GM12878 (cell line): ENCODE measurements around the gene ZNF581. TPM values are rescaled to one million over a fixed set of nuclear protein-coding genes. Genes with fewer than 3 reads are reported as not detected.

Experiments
- GATAD2B ChIP-seq: fragments of 450-650 bp; conservative IDR thresholded peaks from 2 replicates; pipeline ENCODE4 v1.6.1; 2017; ENCODE audit warnings: low read depth, mild to moderate bottlenecking, moderate library complexity
- MEF2A ChIP-seq: IDR thresholded peaks from 2 replicates; pipeline ENCODE4 v1.6.1; 2011; ENCODE audit warnings: low read depth, mild to moderate bottlenecking, low read length, moderate library complexity; ENCODE audit not compliant: insufficient read depth
- MXI1 ChIP-seq: fragments of 150-350 bp; IDR thresholded peaks from 2 replicates; pipeline ENCODE4 v1.6.1; 2011; ENCODE audit warnings: low read depth, mild to moderate bottlenecking, inconsistent platforms, low read length, improper control_type of control experiment
- NBN ChIP-seq: fragments of 450-650 bp; IDR thresholded peaks from 2 replicates; pipeline ENCODE4 v1.6.1; 2016
- NR2F1 ChIP-seq: fragments of 450-650 bp; conservative IDR thresholded peaks from 2 replicates; pipeline ENCODE4 v1.6.1; 2017; ENCODE audit warnings: mild to moderate bottlenecking
- PAX8 ChIP-seq: fragments of 450-650 bp; IDR thresholded peaks from 2 replicates; pipeline ENCODE4 v1.6.1; 2017; ENCODE audit warnings: mild to moderate bottlenecking, moderate library complexity
- POLR2A ChIP-seq: IDR thresholded peaks from 2 replicates; pipeline ENCODE4 v1.6.1; 2011; ENCODE audit warnings: low read depth, mild to moderate bottlenecking, low read length
- POLR2AphosphoS2 ChIP-seq: IDR thresholded peaks from 2 replicates; pipeline ENCODE4 v1.6.1; 2011; ENCODE audit warnings: low read depth, mild to moderate bottlenecking, low read length, improper control_type of control experiment, moderate library complexity
- RCOR1 ChIP-seq: conservative IDR thresholded peaks from 2 replicates; pipeline ENCODE4 v1.6.1; 2012; ENCODE audit warnings: low read depth, low read length, improper control_type of control experiment
- SIN3A ChIP-seq: IDR thresholded peaks from 2 replicates; pipeline ENCODE4 v1.6.1; 2012; ENCODE audit warnings: low read depth, low read length, improper control_type of control experiment
- SMARCA5 ChIP-seq: fragments of 450-650 bp; IDR thresholded peaks from 2 replicates; pipeline ENCODE4 v1.6.1; 2017; ENCODE audit warnings: mild to moderate bottlenecking
- TCF3 ChIP-seq: IDR thresholded peaks from 2 replicates; pipeline ENCODE4 v1.6.1; 2012; ENCODE audit warnings: low read depth, mild to moderate bottlenecking, low read length, borderline replicate concordance; ENCODE audit not compliant: insufficient read depth
- ZSCAN29 ChIP-seq: fragments of 450-650 bp; IDR thresholded peaks from 2 replicates; pipeline ENCODE4 v1.6.1; 2017; ENCODE audit warnings: mild to moderate bottlenecking, moderate library complexity
- polyA plus RNA-seq, 11 experiments: library from polyadenylated mRNA; depleted of rRNA in 4 of 11; unstranded in 6 of 11; stranded (reverse) in 5 of 11; fragments of >200 nt; fragmentation: Nextera tagmentation in 4 of 11; fragmentation: Illumina TruSeq in 1 of 11; extraction: Ambion mirVana in 4 of 11; extraction: Trizol in 1 of 11; gene quantifications; 1 replicate in 1 of 11; 2 replicates in 10 of 11; pipeline versions ENCODE4 v1.2.1 to v1.2.3, GENCODE V29; 2011 to 2016; ENCODE audit warnings: inconsistent platforms in 2 of 11, missing spikeins in 2 of 11, low read depth in 1 of 11
- total RNA-seq, 4 experiments: library from RNA; depleted of rRNA in 3 of 4; stranded (reverse); fragments of >200 nt in 3 of 4; fragmentation: Illumina TruSeq in 1 of 4; extraction: Trizol in 1 of 4; gene quantifications; 2 replicates each; pipeline versions ENCODE4 v1.2.1 to v1.2.3, GENCODE V29; 2013 to 2021
- TF ChIP-seq, protein P1 (sequence below): fragments of 450-650 bp; IDR thresholded peaks from 2 replicates; pipeline ENCODE4 v1.6.1; 2017; ENCODE audit warnings: mild to moderate bottlenecking, moderate library complexity
- TF ChIP-seq, protein P2 (sequence below), 3 experiments: IDR thresholded peaks in 2 of 3; conservative IDR thresholded peaks in 1 of 3; 2 replicates each; pipeline ENCODE4 v1.5.1; 2011; ENCODE audit warnings: low read depth in 3 of 3, low read length in 3 of 3, mild to moderate bottlenecking in 3 of 3, control low read depth in 2 of 3, moderate library complexity in 2 of 3, inconsistent platforms in 1 of 3, mixed read lengths in 1 of 3; ENCODE audit not compliant: control insufficient read depth in 2 of 3, insufficient read depth in 1 of 3; ENCODE audit errors: extremely low read depth in 1 of 3
- TF ChIP-seq, protein P3 (sequence below): fragments of 450-650 bp; IDR thresholded peaks from 2 replicates; pipeline ENCODE4 v1.6.1; 2017; ENCODE audit warnings: mild to moderate bottlenecking, moderate library complexity
- TF ChIP-seq, protein P4 (sequence below): IDR thresholded peaks from 2 replicates; pipeline ENCODE4 v1.6.1; 2012; ENCODE audit warnings: low read depth, low read length, improper control_type of control experiment
- TF ChIP-seq, protein P5 (sequence below): IDR thresholded peaks from 2 replicates; pipeline ENCODE4 v1.6.1; 2012; ENCODE audit warnings: low read depth, low read length, improper control_type of control experiment

Gene ZNF581
- total and polyA plus RNA-seq, 10 of the 15 experiments (the other 5 are each of a cell fraction or from before 2014, with no cell fraction given) = 4.7 to 45.4 (median 22.2) TPM

DNA sequence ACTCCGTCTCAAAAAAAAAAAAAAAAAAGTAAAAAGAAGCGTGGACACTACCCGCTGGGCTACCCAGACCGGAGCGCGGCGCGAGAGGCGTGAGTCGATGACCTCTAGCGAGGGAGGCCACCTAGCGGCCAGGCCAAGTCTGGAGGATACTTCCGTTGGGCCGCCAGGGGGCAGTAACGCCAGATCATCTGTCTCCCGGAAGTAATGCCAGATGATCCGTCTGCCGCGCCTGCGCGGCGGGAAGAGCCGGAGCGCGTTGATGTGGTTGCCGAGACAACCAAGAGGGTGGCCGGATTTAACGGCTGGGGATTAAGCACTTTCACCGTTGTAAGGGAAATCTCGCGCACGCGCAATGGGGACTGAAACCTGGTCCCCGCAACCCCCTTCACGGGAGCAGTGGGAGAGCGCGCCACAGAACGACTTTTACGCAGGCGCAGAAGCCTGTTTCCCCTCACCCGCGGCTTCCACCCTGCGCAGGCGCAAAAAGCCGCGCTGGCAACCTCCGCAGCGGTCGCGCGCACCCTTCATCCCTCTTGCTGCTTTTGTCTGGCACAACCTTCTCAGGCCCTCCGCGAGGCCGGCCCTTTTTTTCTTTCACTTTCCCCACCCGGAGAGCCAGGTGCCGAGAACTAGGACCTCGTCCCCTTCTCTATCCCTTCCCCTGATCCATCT is 10.3 kb downstream of the ZNF581 start (continued):
- TF ChIP-seq, protein P1, sequence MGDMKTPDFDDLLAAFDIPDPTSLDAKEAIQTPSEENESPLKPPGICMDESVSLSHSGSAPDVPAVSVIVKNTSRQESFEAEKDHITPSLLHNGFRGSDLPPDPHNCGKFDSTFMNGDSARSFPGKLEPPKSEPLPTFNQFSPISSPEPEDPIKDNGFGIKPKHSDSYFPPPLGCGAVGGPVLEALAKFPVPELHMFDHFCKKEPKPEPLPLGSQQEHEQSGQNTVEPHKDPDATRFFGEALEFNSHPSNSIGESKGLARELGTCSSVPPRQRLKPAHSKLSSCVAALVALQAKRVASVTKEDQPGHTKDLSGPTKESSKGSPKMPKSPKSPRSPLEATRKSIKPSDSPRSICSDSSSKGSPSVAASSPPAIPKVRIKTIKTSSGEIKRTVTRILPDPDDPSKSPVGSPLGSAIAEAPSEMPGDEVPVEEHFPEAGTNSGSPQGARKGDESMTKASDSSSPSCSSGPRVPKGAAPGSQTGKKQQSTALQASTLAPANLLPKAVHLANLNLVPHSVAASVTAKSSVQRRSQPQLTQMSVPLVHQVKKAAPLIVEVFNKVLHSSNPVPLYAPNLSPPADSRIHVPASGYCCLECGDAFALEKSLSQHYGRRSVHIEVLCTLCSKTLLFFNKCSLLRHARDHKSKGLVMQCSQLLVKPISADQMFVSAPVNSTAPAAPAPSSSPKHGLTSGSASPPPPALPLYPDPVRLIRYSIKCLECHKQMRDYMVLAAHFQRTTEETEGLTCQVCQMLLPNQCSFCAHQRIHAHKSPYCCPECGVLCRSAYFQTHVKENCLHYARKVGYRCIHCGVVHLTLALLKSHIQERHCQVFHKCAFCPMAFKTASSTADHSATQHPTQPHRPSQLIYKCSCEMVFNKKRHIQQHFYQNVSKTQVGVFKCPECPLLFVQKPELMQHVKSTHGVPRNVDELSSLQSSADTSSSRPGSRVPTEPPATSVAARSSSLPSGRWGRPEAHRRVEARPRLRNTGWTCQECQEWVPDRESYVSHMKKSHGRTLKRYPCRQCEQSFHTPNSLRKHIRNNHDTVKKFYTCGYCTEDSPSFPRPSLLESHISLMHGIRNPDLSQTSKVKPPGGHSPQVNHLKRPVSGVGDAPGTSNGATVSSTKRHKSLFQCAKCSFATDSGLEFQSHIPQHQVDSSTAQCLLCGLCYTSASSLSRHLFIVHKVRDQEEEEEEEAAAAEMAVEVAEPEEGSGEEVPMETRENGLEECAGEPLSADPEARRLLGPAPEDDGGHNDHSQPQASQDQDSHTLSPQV = peak; percentile 97
- TF ChIP-seq POLR2AphosphoS2 (no peak), MEF2A (0 out of 2 replicates have a peak, but pooled peaks have one; percentile 7), GATAD2B (peak; percentile 42; the same call in 1 of the 2 replicates), MXI1 (peak; percentile 94; the same call in 1 of the 2 replicates), TCF3 (0 out of 2 replicates have a peak, but pooled peaks have one; percentile 47), NR2F1 (peak; percentile 89), POLR2A (peak; percentile 80), PAX8 (no peak), SIN3A (peak; percentile 88), NBN (no peak; the same call in none of the 2 replicates), SMARCA5 (peak; percentile 99), ZSCAN29 (no peak), RCOR1 (no peak)
- TF ChIP-seq, protein P2, sequence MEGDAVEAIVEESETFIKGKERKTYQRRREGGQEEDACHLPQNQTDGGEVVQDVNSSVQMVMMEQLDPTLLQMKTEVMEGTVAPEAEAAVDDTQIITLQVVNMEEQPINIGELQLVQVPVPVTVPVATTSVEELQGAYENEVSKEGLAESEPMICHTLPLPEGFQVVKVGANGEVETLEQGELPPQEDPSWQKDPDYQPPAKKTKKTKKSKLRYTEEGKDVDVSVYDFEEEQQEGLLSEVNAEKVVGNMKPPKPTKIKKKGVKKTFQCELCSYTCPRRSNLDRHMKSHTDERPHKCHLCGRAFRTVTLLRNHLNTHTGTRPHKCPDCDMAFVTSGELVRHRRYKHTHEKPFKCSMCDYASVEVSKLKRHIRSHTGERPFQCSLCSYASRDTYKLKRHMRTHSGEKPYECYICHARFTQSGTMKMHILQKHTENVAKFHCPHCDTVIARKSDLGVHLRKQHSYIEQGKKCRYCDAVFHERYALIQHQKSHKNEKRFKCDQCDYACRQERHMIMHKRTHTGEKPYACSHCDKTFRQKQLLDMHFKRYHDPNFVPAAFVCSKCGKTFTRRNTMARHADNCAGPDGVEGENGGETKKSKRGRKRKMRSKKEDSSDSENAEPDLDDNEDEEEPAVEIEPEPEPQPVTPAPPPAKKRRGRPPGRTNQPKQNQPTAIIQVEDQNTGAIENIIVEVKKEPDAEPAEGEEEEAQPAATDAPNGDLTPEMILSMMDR (IDR thresholded peaks at IDR 0.05 in 2 of 3, conservative IDR thresholded peaks at IDR 0.05 in 1 of 3; ENCODE audit: control insufficient read depth in 2 of 3, extremely low read depth in 1 of 3, insufficient read depth in 1 of 3, low read depth in 3 of 3, low read length in 3 of 3) = peak; percentile 100; a peak in 5 of 6 replicates
- TF ChIP-seq, protein P3, sequence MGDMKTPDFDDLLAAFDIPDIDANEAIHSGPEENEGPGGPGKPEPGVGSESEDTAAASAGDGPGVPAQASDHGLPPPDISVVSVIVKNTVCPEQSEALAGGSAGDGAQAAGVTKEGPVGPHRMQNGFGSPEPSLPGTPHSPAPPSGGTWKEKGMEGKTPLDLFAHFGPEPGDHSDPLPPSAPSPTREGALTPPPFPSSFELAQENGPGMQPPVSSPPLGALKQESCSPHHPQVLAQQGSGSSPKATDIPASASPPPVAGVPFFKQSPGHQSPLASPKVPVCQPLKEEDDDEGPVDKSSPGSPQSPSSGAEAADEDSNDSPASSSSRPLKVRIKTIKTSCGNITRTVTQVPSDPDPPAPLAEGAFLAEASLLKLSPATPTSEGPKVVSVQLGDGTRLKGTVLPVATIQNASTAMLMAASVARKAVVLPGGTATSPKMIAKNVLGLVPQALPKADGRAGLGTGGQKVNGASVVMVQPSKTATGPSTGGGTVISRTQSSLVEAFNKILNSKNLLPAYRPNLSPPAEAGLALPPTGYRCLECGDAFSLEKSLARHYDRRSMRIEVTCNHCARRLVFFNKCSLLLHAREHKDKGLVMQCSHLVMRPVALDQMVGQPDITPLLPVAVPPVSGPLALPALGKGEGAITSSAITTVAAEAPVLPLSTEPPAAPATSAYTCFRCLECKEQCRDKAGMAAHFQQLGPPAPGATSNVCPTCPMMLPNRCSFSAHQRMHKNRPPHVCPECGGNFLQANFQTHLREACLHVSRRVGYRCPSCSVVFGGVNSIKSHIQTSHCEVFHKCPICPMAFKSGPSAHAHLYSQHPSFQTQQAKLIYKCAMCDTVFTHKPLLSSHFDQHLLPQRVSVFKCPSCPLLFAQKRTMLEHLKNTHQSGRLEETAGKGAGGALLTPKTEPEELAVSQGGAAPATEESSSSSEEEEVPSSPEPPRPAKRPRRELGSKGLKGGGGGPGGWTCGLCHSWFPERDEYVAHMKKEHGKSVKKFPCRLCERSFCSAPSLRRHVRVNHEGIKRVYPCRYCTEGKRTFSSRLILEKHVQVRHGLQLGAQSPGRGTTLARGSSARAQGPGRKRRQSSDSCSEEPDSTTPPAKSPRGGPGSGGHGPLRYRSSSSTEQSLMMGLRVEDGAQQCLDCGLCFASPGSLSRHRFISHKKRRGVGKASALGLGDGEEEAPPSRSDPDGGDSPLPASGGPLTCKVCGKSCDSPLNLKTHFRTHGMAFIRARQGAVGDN = no peak; the same call in 1 of the 2 replicates
- TF ChIP-seq, protein P4, sequence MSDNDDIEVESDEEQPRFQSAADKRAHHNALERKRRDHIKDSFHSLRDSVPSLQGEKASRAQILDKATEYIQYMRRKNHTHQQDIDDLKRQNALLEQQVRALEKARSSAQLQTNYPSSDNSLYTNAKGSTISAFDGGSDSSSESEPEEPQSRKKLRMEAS = peak; percentile 57
- TF ChIP-seq, protein P5, sequence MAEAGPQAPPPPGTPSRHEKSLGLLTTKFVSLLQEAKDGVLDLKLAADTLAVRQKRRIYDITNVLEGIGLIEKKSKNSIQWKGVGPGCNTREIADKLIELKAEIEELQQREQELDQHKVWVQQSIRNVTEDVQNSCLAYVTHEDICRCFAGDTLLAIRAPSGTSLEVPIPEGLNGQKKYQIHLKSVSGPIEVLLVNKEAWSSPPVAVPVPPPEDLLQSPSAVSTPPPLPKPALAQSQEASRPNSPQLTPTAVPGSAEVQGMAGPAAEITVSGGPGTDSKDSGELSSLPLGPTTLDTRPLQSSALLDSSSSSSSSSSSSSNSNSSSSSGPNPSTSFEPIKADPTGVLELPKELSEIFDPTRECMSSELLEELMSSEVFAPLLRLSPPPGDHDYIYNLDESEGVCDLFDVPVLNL = 0 out of 2 replicates have a peak, but pooled peaks have one; percentile 25
